Endothelial cell of hepatic sinusoid (primary cell): ENCODE results near the gene AMBP.
"Not testable (repeated sequence)": the region's sequence is repeated elsewhere in the genome, so short reads cannot be mapped to it uniquely, and the experiment has no call there.

Experiments
- in situ Hi-C: cut with HindIII; loops from 2 replicates; pipeline ENCODE4 v1.10.0; 2017; ENCODE audit warnings: low sequenced_read_pairs

AMBP gene

DNA sequence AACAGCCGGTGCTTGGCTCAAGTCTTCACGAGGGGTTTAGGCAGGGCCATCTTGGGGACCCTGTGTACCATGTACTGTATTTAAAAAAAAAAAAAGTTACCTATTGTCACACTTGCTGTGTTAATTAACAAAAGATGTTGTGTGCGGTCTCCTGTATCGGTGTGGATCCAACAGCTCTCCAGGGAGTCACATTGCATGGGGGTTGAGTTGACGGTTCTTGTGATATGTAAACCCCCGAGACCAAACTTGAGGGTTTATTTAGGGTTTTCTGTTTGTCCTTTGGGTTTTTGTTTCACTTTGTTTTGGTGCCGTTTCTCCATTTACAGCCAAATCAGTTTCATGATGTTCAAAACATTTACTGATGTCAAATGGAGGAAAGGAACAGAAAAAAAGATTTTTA is 22.2 kb downstream of the AMBP start:
- in situ Hi-C loops = no loop called here

DNA sequence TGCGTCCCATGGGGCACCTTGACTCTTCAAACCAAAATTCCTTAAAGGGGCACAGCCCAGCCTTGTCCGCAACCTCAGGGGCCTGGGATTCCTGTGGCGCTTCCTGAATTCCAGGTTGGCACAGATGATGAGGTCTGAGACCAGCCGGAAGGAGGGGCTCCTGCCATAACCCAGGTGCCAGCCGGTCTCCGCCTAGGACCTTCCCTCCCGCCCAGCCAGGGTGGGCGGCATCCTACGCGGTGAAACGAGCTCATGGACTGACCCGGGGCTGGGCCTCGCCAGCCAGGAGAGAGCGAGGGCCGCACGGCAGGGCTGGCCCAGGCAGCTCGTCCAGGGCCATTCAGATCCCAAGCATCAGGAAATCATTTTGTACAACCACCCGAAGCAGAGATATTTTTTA is 23.0 kb downstream of the AMBP start:
- in situ Hi-C loops = no loop called here

DNA sequence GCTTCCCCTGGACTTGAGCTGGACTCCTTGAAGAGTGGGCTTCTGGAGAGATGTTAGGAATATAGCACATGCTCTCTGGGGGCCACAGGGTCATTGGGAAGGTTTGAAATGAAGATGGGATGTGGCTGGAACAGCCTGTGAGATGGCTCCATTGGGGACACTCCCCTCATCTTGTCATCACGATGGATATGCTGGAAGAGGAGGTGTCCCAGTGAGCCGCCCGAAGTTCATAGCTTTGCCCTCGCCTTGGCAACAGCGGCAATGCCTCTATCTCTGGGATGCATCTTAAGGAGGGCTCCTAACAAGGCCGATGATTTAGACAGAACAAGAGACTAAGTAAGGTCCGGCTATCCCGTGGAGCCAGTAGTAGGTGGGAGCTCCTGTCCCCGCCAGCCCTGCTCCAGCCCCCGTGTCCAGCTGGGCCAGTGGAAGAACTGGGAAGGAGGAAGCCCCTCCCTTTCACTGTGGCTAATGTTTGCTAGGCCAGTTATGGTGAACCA is 23.9 kb downstream of the AMBP start:
- in situ Hi-C loops = no loop called here

DNA sequence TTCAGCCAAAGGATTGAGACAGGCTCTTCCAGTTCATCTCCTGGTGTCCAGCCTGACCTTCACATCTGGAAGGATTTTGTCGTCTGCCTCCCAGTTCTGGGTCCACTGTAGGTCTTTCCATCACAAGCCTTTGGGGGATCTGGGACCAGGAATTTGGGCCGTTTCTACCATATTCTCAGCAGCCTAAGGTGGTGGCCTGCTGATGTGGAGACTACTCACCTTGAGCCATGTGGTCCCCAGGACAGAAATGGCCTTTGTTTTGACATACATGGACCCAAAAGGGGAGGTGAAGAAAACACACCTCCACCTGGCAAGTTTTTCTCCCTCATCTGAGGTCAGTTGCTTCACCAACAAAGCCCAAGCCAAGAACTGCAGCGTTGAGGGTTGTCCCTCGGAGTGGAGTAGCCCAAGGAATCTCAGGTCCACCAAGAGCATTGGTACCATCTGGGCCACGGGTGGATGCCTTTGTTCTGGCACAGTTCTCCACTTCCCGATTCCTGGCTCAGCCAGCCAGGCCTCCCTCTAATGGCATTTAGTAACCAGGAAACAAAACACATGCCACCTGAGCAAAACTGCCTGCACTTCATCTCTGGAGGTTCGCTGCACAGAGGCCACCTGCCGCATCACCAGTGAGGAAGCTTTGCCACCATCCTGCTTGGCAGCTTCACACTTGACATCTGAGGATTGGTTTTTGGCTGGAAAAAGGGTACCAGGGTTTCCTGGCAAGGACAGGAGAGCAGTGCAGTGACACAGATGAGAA is 24.7 kb downstream of the AMBP start:
- in situ Hi-C loops = no loop called here

DNA sequence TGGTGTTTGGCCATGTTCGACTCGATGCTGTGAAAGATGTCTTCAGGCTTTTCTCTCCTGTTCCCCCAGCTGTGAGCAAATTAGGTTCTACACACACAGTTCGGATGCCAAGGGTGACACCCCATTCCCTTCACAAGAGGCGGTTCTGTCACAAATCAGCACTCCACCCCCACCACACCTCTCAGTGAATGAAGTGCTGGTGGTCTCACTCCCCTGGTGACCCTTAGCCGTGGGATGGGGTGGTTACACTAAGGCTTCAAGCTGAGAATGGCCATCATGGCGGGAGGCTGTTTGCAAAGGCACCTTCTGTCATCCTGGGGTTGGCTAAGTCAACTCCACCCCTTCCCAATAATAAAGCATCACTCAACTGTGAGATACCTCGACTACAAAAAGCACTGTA is 26.4 kb downstream of the AMBP start:
- in situ Hi-C loops = no loop called here

DNA sequence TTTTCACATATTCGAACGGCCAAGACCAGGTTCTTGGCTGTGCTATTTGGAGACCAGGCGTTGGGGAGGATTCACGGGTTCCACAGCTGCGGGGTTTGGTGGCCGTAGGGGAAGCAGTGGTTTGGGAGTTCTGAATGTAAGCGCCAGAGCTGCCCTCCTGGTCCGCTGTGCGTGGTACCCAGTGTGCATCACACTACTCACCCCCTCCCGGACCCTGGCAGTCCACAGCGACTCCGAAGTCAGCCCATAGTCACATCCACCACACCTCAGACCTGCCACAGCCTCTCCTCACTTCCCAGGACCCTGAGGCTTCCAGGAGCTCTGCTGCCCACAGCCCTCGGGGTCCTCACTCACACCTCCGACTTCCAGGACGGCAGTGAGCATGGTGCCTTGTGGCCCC is 26.8 kb downstream of the AMBP start:
- in situ Hi-C loops = no loop called here

DNA sequence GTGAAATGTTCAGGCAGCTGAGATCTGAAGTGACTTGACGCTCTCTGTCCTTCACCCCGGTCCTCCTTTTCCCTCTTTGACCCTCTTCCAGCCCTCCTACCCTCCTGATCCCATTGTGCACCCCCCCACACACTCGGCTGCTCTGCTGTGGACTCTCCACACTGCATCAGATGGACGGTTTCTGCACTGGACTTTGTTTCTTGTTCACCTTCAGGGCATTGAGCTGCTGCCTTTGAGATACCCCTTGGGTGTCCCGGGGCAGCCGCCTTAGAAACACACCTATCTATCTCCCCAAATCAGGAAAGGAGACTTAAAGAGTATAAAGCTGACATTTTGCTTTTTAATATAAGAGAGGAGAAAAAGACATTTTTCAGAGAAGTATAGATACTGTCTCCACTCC is 27.5 kb downstream of the AMBP start:
- in situ Hi-C loops = no loop called here

DNA sequence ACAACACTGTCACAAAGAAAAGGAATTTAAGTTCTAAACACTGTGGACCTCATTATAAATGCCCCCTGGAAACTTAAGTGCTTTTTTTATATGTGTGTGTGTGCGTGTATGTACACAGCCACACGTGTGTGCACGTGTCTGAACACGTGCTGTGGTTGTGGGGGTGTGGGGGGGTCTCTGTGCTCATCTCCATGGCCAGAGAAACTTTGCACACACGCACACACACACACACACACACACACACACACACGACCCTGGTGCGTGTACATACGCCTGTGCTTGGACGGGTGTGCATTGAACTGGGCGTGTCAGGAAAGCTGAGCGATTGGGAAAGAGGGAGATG is 27.9 kb downstream of the AMBP start:
- in situ Hi-C loops = no loop called here

DNA sequence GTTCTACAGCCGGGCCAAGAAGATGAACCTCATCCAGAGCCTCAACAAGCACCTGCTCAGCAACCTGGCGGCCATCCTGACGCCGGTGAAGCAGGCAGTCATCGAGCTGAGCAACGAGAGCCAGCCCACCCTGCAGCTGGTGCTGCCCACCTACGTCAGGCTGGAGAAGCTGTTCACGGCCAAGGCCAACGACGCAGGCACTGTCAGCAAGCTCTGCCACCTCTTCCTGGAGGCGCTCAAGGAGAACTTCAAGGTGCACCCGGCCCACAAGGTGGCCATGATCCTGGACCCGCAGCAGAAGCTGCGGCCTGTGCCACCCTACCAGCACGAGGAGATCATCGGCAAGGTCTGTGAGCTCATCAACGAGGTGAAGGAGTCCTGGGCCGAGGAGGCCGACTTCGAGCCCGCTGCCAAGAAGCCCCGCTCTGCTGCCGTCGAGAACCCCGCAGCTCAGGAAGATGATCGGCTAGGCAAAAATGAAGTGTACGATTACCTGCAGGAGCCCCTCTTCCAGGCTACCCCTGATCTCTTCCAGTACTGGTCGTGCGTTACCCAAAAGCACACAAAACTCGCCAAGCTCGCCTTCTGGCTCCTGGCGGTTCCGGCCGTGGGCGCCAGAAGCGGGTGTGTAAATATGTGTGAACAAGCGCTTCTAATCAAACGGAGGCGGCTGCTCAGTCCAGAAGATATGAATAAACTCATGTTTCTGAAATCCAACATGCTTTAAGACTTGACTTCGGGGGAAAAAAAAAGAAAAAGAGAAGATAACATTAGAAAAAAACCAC is 28.5 kb downstream of the AMBP start:
- in situ Hi-C loops = no loop called here

DNA sequence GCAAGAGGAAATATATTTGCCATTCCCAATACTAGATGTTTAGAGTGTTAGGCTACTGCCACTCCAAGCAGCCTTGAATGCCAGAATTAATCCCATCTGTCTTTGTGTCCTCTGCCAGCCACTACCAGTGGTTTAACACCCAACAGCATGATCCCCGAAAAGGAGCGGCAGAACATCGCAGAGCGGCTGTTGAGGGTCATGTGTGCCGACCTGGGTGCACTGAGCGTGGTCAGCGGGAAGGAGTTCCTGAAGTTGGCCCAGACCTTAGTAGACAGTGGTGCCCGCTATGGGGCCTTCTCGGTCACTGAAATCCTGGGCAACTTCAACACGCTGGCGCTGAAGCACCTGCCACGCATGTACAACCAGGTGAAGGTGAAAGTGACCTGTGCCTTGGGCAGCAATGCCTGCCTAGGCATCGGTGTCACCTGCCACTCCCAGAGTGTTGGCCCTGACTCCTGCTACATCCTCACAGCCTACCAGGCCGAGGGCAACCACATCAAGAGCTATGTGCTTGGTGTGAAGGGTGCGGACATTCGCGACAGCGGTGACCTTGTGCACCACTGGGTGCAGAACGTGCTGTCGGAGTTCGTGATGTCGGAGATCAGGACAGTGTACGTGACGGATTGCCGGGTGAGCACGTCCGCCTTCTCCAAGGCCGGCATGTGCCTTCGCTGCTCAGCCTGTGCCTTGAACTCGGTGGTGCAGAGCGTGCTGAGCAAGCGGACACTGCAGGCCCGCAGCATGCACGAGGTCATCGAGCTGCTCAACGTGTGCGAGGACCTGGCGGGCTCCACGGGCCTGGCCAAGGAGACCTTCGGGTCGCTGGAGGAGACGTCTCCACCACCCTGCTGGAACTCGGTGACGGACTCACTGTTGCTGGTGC is 29.3 kb downstream of the AMBP start:
- in situ Hi-C loops = no loop called here

DNA sequence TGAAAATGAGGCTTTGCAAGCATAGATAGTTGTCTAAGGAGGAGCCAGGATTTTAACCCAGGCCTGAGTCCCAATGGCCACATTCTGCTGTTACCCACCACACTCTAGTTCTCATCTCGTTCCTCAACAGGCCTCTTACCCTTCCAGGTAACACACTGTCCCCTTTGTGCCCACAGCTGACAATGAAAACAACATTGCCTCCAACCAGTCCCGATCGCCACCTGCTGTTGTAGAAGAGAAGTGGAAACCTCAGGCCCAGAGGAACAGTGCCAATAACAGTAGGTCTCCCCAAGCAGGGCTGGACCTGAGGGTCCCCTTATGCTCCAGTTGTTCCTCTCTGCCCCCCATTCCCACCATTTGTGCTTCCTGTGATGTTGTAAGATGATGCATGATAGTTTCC is 30.4 kb downstream of the AMBP start:
- in situ Hi-C loops = no loop called here

DNA sequence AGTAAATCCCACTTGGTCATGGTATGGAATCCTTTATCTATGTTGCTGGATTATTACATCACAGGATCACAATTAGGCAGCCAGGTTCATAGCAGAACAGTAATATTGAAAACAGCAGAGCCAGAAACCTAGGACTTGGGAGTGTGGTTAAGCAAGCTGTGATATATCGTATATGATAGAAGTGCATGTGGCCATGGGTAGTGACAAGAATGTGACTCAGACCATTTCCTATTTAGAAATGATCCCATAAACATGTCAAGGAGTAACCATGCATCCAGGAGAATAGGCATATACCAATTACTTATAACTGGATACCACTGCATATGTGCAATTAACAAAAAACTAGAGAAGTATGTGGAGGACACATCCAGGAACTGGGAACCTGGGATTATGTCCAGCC is 31.2 kb downstream of the AMBP start:
- in situ Hi-C loops = no loop called here

DNA sequence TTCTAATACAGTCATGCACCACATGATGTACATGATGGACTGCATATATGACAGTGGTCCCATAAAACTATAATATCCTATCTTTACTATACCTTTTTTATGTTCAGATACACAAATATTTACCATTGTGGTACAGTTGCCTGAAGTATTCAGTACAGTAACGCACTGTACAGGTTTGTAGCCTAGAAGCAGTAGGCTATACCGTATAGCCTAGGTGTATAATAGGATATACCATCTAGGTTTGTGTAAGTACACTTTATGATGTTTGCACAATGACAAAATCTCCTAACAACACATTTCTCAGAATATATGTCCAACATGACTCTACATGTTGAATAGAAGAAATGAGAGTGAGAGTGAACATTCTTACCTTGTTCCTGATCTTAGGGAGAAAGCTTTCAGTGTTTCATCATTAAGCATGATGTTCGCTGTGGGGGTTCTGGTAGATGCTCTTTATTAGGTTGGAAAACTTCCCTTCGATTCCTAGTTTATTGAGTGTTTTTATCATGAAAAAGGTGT is 31.8 kb downstream of the AMBP start:
- in situ Hi-C loops = no loop called here

DNA sequence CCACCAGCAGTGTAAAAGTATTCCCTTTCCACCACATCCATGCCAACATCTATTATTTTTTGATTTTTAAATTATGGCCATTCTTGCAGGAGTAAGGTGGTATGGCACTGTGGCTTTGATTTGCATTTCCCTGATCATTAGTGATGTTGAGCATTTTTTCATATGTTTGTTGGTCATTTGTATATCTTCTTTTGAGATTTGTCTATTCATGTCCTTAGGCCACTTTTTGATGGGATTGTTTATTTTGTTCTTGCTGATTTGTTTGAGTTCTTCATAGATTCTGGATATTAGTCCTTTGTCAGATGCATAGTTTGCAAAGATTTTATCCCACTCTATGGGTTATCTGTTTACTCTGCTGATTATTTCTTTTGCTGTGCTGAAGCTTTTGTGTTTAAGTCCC is 34.4 kb downstream of the AMBP start:
- in situ Hi-C loops = not testable (repeated sequence)

DNA sequence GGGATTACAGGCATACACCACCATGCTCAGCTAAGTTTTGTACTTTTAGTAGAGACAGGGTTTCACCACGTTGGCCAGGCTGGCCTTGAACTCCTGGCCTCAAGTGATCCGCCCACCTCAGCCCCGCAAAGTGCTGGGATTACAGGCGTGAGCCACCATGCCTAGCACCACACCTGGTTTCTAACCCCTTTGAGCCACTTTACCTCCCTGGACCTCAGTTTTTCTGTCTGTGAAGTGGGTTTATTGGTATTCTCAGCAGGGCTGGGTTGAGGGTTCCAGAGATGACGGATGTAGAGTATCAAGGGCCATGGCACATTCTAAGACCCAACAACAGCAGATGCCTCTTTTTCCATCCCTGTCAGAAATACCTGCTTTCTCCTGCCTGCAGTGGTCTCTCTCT is 38.6 kb downstream of the AMBP start:
- in situ Hi-C loops = no loop called here

DNA sequence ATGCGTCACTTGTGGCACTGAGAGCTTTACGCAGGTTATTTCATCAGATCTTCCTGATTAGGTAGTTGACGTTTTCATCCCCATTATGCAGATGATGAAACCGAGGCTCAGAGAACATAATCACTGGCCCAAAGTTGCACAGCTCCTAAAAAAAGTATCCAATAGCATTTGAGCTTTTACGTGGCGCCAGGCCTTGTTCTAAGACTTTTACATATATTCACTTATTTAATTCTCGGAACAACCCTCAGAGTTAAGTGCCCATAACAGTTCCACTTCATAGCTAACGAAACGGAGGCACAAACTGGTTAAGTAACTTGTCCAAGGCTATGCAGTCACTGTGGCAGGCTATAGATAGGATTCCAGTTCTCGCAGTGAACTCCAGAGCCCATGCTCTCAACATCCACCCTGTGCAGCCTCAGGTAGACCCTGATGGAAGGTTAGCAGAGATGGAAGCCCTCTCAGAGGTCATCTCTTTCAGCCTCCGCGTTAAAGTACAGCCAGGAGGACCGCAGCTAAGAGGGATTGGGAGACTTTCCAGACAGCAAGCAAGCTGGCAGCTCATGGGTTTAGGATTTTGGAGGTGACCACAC is 39.3 kb downstream of the AMBP start:
- in situ Hi-C loops = no loop called here

DNA sequence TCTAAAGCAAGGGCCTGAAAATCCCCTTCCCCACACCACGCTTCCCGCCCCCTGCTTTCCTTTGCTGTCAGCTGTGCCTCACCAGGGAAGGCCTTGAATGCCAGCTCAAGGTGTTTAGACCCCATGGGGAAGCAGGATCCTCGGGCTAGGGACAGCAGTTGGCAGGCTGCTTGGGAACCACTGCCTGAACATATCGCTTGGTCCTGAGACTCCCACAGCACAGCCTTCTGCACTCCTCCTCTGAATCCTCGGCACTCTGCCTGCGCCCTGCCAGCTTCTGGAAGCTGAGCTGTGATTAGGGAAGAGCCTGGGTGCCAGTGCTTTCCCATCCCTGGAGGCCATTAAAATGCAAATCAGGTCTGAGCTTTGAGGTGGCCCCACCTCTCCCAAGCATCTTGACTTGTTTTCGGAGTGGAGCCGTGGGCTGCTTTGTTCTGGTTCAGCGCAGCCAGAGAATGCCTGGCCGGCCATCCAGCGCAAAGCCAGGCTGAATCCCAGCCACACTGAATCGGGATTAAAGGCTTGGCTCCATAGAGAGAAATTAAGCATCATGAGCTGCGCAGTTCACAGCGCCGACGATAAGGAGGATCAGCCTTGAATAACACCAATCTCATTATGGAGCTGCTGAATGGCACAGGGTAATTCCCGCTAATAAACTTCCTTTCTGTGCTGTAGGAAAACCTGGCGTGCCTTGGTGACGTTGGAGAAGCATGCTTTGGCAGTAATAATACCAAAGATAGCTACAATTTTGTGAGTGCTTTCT is 40.0 kb downstream of the AMBP start:
- in situ Hi-C loops = no loop called here

DNA sequence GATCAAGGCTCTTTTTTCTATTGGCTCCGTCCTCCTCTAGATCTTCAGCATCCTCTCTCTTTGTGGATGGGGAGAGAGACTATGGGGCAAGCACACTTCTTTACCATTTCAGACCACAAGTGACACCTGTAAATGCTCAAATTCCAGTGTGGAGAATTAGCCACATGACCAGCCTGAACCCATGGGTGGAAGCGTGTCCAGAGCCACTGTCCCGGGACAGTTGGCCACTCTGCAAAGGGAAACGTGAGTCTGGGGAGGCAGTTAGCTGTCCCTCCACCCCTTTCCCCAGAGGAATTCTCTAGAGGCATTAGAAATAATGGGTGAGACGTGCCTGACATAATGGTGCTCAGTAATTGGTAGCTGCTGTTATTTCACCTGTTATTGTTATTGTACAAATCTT is 40.9 kb downstream of the AMBP start:
- in situ Hi-C loops = no loop called here

DNA sequence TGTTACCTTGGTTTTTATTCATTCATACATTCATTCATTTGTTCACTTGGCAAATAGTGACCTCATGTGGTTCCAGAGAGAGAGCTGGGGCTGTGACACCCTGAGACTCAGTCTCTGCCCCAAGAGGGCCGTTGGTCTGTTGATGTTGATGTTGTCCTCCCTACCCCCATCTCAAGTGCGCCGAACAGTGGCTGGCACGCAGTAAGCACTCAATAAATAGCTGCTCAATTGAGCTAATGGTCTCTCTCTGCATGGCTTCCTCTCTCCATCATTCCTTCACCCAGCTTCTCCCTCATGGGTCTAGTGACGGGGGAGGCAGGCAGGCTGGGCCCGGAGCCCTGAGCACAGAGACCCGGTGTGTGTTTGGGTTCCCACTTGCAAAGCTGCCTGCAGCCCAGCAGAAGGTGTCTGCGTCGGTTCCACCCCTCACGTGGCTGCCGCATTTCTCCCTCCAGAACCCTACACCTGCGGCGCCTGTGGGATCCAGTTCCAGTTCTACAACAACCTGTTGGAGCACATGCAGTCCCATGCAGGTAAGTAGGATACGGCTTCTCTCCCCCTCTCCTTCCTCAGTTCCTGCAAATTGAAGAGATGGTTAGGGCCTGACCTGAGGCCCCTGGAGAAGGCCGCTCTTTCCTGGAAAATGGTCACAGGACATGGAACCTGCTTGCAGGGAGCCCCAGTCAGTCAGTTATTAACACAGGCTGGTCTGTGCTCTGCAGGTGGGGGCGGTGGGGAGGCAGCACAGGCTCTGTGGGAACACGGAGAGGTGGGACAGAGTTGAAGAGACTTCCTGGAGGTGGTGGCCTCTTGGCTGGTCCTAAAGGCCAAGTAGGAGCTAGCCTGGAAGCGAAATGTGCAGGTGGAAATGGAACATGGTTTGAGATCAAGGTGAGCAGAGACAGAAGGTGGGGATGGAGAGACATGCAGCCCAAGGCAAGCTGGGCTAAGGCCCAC is 42.0 kb downstream of the AMBP start:
- in situ Hi-C loops = no loop called here
